ENCODE data around the gene TCAIM.
"Not testable (repeated sequence)": the region's sequence is repeated elsewhere in the genome, so short reads cannot be mapped to it uniquely, and the experiment has no call there.

TCAIM gene

GRCh38 chr3:44409640-44410410 lies 71.3 kb downstream of the TCAIM start:
- Mint-ChIP-seq H3K27ac (ENCODE audit: low read depth) (no peak overlapping the region), H3K36me3 (ENCODE audit: insufficient read depth) (no peaks in the 10 kb centered on the region), H3K9me3 (no peaks in the 10 kb centered on the region), H3K4me3 (no peak overlapping the region), H3K27me3 (no peaks in the 10 kb centered on the region), H3K4me1 (no peaks in the 10 kb centered on the region)
- ATAC-seq (replicated peaks; ENCODE audit: extremely low read depth, poor library complexity, severe bottlenecking) = no peak
- DNase-seq (ENCODE audit: low spot score in 2 of 2) = no peak

- no peak for DNase-seq (ENCODE audit: low spot score in 2 of 2)
- H3K27me3 Mint-ChIP-seq = no peaks in the 10 kb centered on the region
- H3K27ac Mint-ChIP-seq (ENCODE audit: low read depth) = no peak overlapping the region
- no peak overlapping the region for H3K4me3 Mint-ChIP-seq
- no peaks in the 10 kb centered on the region for H3K4me1 Mint-ChIP-seq
- no peaks in the 10 kb centered on the region for H3K9me3 Mint-ChIP-seq
- H3K36me3 Mint-ChIP-seq (ENCODE audit: insufficient read depth) = no peaks in the 10 kb centered on the region
- ATAC-seq (replicated peaks; ENCODE audit: extremely low read depth, poor library complexity, severe bottlenecking) = no peak
Measured at GRCh38 chr3:44411031-44411645, 72.6 kb downstream of the TCAIM start.

DNA sequence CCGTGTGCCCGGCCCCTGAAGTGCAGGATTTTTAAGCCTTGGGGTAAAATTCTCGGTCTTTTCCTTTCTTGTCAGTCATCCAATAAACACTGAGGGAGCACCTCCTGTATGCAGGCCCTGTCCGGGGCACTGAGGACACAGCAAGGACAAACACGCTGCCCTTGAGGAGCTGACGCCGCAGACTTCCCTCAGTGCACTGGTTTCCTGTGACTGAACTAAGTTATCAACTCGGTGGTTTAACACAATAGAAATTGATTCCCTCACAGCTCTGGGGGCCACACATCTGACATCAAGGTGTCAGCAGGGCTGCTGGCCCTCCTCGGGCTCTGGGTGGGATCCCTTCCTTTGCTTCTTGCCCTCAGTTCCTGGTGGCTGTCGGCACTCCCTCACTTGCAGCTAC lies 73.8 kb downstream of the TCAIM start:
- no peaks in the 10 kb centered on the region for H3K27me3 Mint-ChIP-seq
- no peaks in the 10 kb centered on the region for H3K36me3 Mint-ChIP-seq (ENCODE audit: insufficient read depth)
- no peak overlapping the region for H3K27ac Mint-ChIP-seq (ENCODE audit: low read depth)
- DNase-seq (ENCODE audit: low spot score in 2 of 2) = no peak
- no peaks in the 10 kb centered on the region for H3K4me1 Mint-ChIP-seq
- H3K4me3 Mint-ChIP-seq = no peak overlapping the region
- ATAC-seq (replicated peaks; ENCODE audit: extremely low read depth, poor library complexity, severe bottlenecking) = no peak
- no peaks in the 10 kb centered on the region for H3K9me3 Mint-ChIP-seq

- no peak for DNase-seq (ENCODE audit: low spot score in 2 of 2)
- Mint-ChIP-seq H3K27me3 (no peaks in the 10 kb centered on the region), H3K4me3 (no peak overlapping the region), H3K27ac (ENCODE audit: low read depth) (no peak overlapping the region), H3K36me3 (ENCODE audit: insufficient read depth) (no peaks in the 10 kb centered on the region), H3K4me1 (no peaks in the 10 kb centered on the region), H3K9me3 (no peaks in the 10 kb centered on the region)
- ATAC-seq (replicated peaks; ENCODE audit: extremely low read depth, poor library complexity, severe bottlenecking) = no peak
Measured at GRCh38 chr3:44414517-44415090, 76.0 kb downstream of the TCAIM start.

DNA sequence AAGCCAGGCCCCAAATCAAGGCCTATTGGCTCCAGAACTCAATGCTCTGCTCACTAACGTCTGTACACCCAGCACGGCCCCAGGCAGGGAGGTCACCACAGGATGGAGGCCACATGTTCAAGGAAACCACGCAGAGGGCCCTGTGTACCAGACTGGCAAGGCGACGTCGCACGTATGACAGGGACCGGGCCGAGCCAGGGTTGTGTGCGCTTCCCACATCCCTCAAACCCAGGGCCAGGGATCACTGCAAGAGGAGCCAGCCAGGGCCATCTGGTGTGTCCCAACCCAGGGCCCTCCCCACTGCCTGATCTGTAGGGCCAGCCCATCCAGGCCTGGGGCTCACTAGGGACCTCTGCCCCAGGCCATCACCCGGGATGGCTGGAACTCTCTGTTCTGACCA lies 76.9 kb downstream of the TCAIM start:
- H3K27ac Mint-ChIP-seq (ENCODE audit: low read depth) = no peak overlapping the region
- no peaks in the 10 kb centered on the region for H3K27me3 Mint-ChIP-seq
- H3K36me3 Mint-ChIP-seq (ENCODE audit: insufficient read depth) = no peaks in the 10 kb centered on the region
- no peak overlapping the region for H3K4me3 Mint-ChIP-seq
- DNase-seq (ENCODE audit: low spot score in 2 of 2) (no peak), ATAC-seq (replicated peaks; ENCODE audit: extremely low read depth, poor library complexity, severe bottlenecking) (no peak)
- H3K4me1 Mint-ChIP-seq = no peaks in the 10 kb centered on the region
- H3K9me3 Mint-ChIP-seq = no peaks in the 10 kb centered on the region

DNA sequence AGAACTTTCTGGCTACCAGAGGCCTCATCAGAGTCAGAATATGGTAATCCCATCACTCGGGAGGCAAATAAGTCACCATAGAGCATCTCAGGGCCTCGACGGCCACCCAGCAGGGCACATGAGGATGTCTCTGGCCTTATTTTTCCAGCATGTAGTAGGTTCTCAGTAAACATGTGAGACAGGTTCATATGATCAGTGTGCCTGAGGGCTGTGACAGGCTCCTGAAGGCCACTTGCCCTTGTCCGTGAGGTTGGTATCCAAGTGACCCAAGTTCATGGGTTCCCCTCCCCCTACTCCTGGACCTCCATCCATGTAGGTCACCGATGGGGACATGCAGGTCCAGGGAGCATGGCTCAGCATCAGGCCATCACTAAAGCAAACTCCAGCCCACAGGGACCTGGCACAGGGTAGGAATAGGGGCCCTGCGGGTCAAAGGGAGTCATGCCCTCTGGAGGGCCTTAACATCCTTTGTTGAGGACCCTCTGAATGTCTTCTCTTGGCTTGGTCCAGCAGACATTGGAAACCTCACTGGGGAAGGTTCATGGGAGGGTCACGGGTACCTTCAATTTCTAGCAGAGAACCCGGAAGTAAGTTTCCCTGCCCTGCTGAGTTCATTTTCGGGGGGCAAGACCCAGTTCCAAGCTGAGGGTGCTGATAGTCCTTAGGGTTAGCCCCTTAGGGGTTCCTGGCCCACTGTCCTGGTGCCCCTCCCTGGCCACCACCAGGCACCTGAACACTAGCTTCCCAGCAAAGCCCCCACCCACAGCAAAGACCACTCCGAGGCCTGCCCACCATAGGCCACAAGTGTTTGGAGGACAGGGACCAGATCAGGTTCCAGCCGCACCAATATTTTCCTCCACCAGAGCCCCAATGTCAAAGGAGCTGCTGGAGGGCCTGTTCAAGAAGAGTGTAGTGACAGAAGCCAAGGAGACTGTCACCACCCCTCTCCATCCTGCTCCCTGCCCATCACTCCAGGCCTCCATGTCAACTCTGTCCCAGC lies 77.8 kb downstream of the TCAIM start:
- H3K4me3 Mint-ChIP-seq = no peak overlapping the region

GRCh38 chr3:44418118-44418517 lies 79.6 kb downstream of the TCAIM start:
- not testable (repeated sequence) for ATAC-seq (replicated peaks; ENCODE audit: extremely low read depth, poor library complexity, severe bottlenecking); H3K9me3 Mint-ChIP-seq; H3K4me3 Mint-ChIP-seq; H3K4me1 Mint-ChIP-seq; H3K27me3 Mint-ChIP-seq; H3K27ac Mint-ChIP-seq (ENCODE audit: low read depth); DNase-seq (ENCODE audit: low spot score in 2 of 2); H3K36me3 Mint-ChIP-seq (ENCODE audit: insufficient read depth)

More for the DNA sequence above, 77.8 kb downstream of the TCAIM start:
- Mint-ChIP-seq H3K27ac (ENCODE audit: low read depth) (no peak overlapping the region), H3K36me3 (ENCODE audit: insufficient read depth) (no peaks in the 10 kb centered on the region), H3K27me3 (peaks cover 7% of the 10 kb centered on the region), H3K4me1 (no peaks in the 10 kb centered on the region), H3K9me3 (no peaks in the 10 kb centered on the region)
- DNase-seq (ENCODE audit: low spot score in 2 of 2) = no peak
- ATAC-seq (replicated peaks; ENCODE audit: extremely low read depth, poor library complexity, severe bottlenecking) = no peak

DNA sequence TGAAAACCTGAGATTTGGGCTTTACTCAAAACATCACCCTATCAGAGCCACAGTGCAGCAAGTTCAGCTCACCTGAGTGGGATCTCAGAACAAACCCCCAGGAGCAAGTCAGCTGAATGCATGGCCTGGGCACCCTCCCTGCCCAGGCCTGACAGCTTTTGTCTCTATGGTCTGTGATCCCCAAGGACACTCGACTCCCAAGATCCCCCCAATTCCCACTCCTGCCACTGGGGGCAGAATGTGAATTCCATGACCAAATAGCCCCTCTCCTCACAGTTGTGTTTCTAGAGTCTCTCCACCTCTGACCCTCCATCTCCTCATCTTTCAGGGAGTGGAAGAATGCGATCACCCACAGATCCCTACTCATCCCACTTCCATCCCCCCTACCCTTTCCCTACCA lies 80.0 kb downstream of the TCAIM start:
- Mint-ChIP-seq H3K4me3 (no peak overlapping the region), H3K27ac (ENCODE audit: low read depth) (no peak overlapping the region), H3K27me3 (peaks cover 10% of the 10 kb centered on the region), H3K9me3 (no peaks in the 10 kb centered on the region), H3K36me3 (ENCODE audit: insufficient read depth) (no peaks in the 10 kb centered on the region), H3K4me1 (no peaks in the 10 kb centered on the region)
- DNase-seq (ENCODE audit: low spot score in 2 of 2) (no peak), ATAC-seq (replicated peaks; ENCODE audit: extremely low read depth, poor library complexity, severe bottlenecking) (no peak)

DNA sequence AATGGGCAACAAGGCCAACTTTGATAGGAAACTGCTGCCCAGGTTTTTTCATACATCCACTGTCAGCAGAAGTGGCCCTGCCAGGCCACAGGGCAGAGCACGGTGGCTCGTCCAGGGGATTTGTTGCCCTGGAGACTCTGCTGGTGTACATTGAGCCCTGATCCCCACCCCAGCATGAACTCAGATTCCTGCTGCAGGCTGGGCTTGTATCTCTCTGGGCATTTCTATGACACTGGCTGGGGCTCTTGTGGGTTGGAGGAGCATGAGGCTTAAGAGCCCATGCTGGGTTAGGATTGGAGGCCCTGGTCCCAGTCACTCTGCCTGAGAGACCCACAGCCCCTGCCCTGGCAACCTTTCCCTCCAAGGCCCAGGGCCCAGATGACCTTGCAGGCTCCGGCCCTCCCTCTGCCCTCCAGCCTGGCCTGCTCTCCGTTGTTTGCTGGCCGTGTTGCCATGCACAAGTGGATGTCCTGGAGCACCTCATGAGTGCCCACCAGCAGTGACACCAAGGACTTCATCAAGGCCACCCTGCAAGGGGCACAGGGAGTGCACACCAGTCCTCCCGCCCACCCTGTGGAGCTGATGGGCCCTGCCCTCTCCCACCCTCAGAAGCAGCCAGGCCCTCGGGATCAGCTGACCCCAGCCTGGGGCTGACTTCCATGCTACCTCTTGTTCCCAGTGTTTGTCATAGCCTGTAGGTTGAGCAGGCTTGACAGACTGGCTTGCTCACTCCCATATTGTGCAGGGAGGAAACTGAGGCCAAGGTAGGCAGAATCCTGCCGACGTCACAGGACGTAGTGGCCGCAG lies 80.8 kb downstream of the TCAIM start:
- no peaks in the 10 kb centered on the region for H3K4me1 Mint-ChIP-seq
- DNase-seq (ENCODE audit: low spot score in 2 of 2) (no peak), ATAC-seq (replicated peaks; ENCODE audit: extremely low read depth, poor library complexity, severe bottlenecking) (no peak)
- H3K27ac Mint-ChIP-seq (ENCODE audit: low read depth) = no peak overlapping the region
- peaks cover 18% of the 10 kb centered on the region for H3K27me3 Mint-ChIP-seq
- no peaks in the 10 kb centered on the region for H3K36me3 Mint-ChIP-seq (ENCODE audit: insufficient read depth)
- no peak overlapping the region for H3K4me3 Mint-ChIP-seq
- H3K9me3 Mint-ChIP-seq = no peaks in the 10 kb centered on the region

DNA sequence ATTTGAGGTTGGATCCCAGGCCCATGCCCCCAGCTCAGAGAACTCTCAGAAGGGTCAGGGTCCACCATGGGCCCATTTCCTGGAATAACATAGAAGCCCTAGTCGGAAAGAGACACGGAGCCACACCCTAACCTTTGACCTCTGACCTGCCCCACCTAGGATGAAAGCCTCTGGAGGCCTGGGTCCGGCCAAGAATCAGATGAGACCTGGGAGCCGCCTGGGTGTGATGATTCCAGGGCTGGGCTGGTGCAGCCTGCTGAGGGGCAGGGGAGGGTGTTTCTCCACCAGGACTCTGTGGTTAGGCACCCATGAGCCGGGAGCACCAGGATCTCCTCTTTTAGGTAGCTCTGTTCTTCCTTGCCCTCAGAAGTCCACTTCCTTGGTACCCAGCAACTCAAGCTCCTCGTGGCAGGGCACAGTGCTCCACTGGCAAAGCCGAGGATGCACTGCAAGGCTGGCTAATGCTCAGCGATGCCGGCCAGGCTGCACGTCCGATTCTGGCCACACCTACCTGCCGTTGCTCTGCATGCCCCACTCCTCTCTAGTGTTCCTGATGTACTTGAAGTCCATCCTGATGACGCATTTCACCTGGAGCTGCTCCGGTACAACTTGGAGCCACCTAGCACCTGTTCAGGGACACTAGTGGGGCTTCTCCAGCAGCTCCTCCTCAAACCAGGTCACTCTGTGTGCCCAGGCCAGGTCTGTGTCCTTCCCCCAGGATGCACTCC lies 81.5 kb downstream of the TCAIM start:
- H3K36me3 Mint-ChIP-seq (ENCODE audit: insufficient read depth) = no peaks in the 10 kb centered on the region
- peaks cover 26% of the 10 kb centered on the region for H3K27me3 Mint-ChIP-seq
- ATAC-seq (replicated peaks; ENCODE audit: extremely low read depth, poor library complexity, severe bottlenecking) (no peak), DNase-seq (ENCODE audit: low spot score in 2 of 2) (no peak)
- H3K4me3 Mint-ChIP-seq = no peak overlapping the region
- no peaks in the 10 kb centered on the region for H3K9me3 Mint-ChIP-seq
- H3K4me1 Mint-ChIP-seq = no peaks in the 10 kb centered on the region
- H3K27ac Mint-ChIP-seq (ENCODE audit: low read depth) = no peak overlapping the region

DNA sequence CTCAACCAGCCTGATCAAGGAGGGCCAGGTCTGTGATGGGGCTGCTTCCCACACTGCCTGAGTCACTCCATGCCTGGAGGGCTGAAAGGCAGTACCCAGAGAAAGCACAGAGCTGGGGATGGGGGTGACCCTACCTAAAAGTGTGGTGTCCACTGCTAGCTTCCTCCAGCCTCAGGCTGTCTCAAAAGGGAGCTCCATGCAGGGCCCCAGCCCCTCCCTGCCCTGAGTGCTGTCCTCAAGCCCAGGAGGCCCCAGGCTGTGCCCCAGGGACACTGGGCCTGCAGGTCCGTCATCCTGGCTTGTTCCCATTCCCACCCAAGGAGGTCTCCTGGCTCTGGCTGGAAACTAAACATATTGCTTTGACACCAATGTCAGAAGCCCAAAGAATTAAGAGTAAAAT lies 82.1 kb downstream of the TCAIM start:
- DNase-seq (ENCODE audit: low spot score in 2 of 2) = no peak
- H3K36me3 Mint-ChIP-seq (ENCODE audit: insufficient read depth) = no peaks in the 10 kb centered on the region
- H3K9me3 Mint-ChIP-seq = no peaks in the 10 kb centered on the region
- H3K4me3 Mint-ChIP-seq = no peak overlapping the region
- ATAC-seq (replicated peaks; ENCODE audit: extremely low read depth, poor library complexity, severe bottlenecking) = no peak
- no peak overlapping the region for H3K27ac Mint-ChIP-seq (ENCODE audit: low read depth)
- H3K27me3 Mint-ChIP-seq = peaks cover 28% of the 10 kb centered on the region
- H3K4me1 Mint-ChIP-seq = no peaks in the 10 kb centered on the region
